Pancreas (tissue), 10 donors: ENCODE measurements around the gene PTPN2. TPM values are rescaled to one million over a fixed set of nuclear protein-coding genes. Genes with fewer than 3 reads are reported as not detected.
A peak's percentile ranks its signal among the peaks of the same experiment; 100 is the strongest.

Experiments
- ATAC-seq, 4 donors: fragments of 200-7000 bp; cut with Tn5 transposase; one replicate each; pipeline versions ENCODE4 v1.8.0 to v1.9.1; 2020; ENCODE audit warnings: mild to moderate bottlenecking in 4 of 4, moderate library complexity in 4 of 4
- DNase-seq, 6 donors: peaks; one replicate each; pipeline ENCODE4 v3.0.0-alpha.2; 2020
- FAIRE-seq: peaks from 2 replicates; lab custom pipeline; 2012; peaks lifted over from hg19 to GRCh38; lab: Jason Lieb, UNC
- H3K27ac ChIP-seq, 4 donors: fragments of 200-600 bp; sonication (generic); 1 replicate in 3 of 4; 2 replicates in 1 of 4; pipeline versions ENCODE4 v1.5.0 to v1.8.0; 2020
- H3K27me3 ChIP-seq, 4 donors: fragments of 200-600 bp; one replicate each; pipeline ENCODE4 v1.8.0; 2021
- H3K36me3 ChIP-seq, 3 donors: fragments of 200-600 bp; sonication (generic) in 1 of 3; one replicate each; pipeline versions ENCODE4 v1.5.0 to v1.8.0; 2020 to 2021
- H3K4me1 ChIP-seq, 3 donors: fragments of 200-600 bp; one replicate each; pipeline ENCODE4 v1.8.0; 2021
- H3K4me3 ChIP-seq, 4 donors: fragments of 200-600 bp; sonication (generic) in 2 of 4; one replicate each; pipeline versions ENCODE4 v1.5.0 to v1.8.0; 2020 to 2021
- H3K9me3 ChIP-seq, 4 donors: fragments of 200-600 bp; one replicate each; pipeline ENCODE4 v1.8.0; 2021
- CTCF ChIP-seq, 4 donors: fragments of 200-600 bp; sonication (generic) in 3 of 4; IDR thresholded peaks; one replicate each; pipeline versions ENCODE4 v1.5.0 to v1.8.0; 2021; ENCODE audit warnings: antibody characterized with exemption in 4 of 4
- WGBS, 2 donors: extraction: QIAGEN DNeasy Blood & Tissue Kit; methylation state at CpG; one replicate each; pipeline ENCODE4 v1.1.7; 2013; 5-methylcytosine and 5-hydroxymethylcytosine counted together
- intact Hi-C, 3 donors: fragments of 100-400 bp; cut with DNase I; formaldehyde crosslinking; loops; one replicate each; pipeline versions ENCODE4 v1.11.1 to v1.14.2; 2022
- polyA plus RNA-seq, 2 donors: library from polyadenylated mRNA; stranded (reverse); fragments of 200-250 nt; gene quantifications; one replicate each; pipeline ENCODE4 v1.2.3, GENCODE V29; 2013
- total RNA-seq, 6 donors: library from RNA; stranded (reverse); fragmentation: NEBNext Ultra II Directional in 4 of 6; extraction: Animal tissue kit (Norgen Biotek cat#: 25700) in 4 of 6; gene quantifications; one replicate each; pipeline versions ENCODE4 v1.2.1 to v1.2.4, GENCODE V29; 2021 to 2023
- donor health status: healthy with polysubstance abuse.
- donor health status: DM: no; HTN: no; CAD: no; lungs with moderate emphysema.
- donor health status: DM: no; HTN: no; CAD: no.
- donor health status: control.
- donor health status: control.
- donor health status: Bipolar disorder and iron deficiency.
- donor health status: DM: yes; HTN: yes; CAD: no.
- donor health status: DM: no; HTN: no; CAD: no.
- donor health status: DM: no; HTN: no; CAD: no.
- donor health status: DM: yes; HTN: yes; CAD: no.

Gene PTPN2
- total and polyA plus RNA-seq, 8 donors, result 22.8 to 37.1 (median 26.3) TPM

GRCh38 chr18:12837747-12838146 is 46.3 kb downstream of the PTPN2 start:
- Histone ChIP-seq H3K4me1 (peaks cover 8 to 30% (median 22%) of the 10 kb centered on the region in 3 donors), H3K9me3 (no peaks in the 10 kb centered on the region), H3K27me3 (no peaks in the 10 kb centered on the region), H3K4me3 (no peak overlapping the region), H3K36me3 (peaks cover 0 to 8% (median 0%) of the 10 kb centered on the region in 3 donors), H3K27ac (peak overlapping the region; percentile 55 to 91 (median 87))
- ATAC-seq (peak in 3 of 4 donors; percentile 8 to 38 (median 12)), FAIRE-seq (no peak), DNase-seq (no peak)
- no peak for TF ChIP-seq CTCF (IDR thresholded peaks at IDR 0.05)
- intact Hi-C loops, result loop anchor here in 1 of 3 donors (10.0 kb wide), 1 partner anchor 63 kb away; no protein-coding TSS in a partner anchor

GRCh38 chr18:12836551-12836950 is 47.5 kb downstream of the PTPN2 start:
- ATAC-seq (no peak), DNase-seq (no peak), FAIRE-seq (no peak)
- Histone ChIP-seq H3K4me1 (peaks cover 8 to 30% (median 22%) of the 10 kb centered on the region in 3 donors), H3K27me3 (no peaks in the 10 kb centered on the region), H3K4me3 (no peak overlapping the region), H3K27ac (peak overlapping the region in 2 of 4 donors; percentile 91), H3K9me3 (no peaks in the 10 kb centered on the region), H3K36me3 (peaks cover 0 to 8% (median 0%) of the 10 kb centered on the region in 3 donors)
- 84 to 85% methylated on average over 5 of the region's 5 CpGs for WGBS, 2 donors
- intact Hi-C loops, result loop anchor here in 1 of 3 donors (10.0 kb wide), 1 partner anchor 62 kb away; no protein-coding TSS in a partner anchor
- no peak for TF ChIP-seq CTCF (IDR thresholded peaks at IDR 0.05)

- no peak overlapping the region for H3K4me3 ChIP-seq
- ATAC-seq (no peak), FAIRE-seq (no peak), DNase-seq (no peak)
- 99% methylated on average over 4 of the region's 4 CpGs for WGBS, 2 donors
- no peaks in the 10 kb centered on the region for H3K4me1 ChIP-seq
- peaks cover 0 to 10% (median 7%) of the 10 kb centered on the region in 3 donors for H3K36me3 ChIP-seq
- no peak overlapping the region for H3K27ac ChIP-seq
- intact Hi-C loops, result no loop called here
- no peak for TF ChIP-seq CTCF (IDR thresholded peaks at IDR 0.05)
- H3K27me3 ChIP-seq, result no peaks in the 10 kb centered on the region
- H3K9me3 ChIP-seq, result no peaks in the 10 kb centered on the region
Measured at GRCh38 chr18:12828116-12829051, 55.7 kb downstream of the PTPN2 start.

GRCh38 chr18:12827588-12827987 is 56.4 kb downstream of the PTPN2 start:
- no peak for DNase-seq
- Histone ChIP-seq H3K9me3 (no peaks in the 10 kb centered on the region), H3K4me3 (no peak overlapping the region), H3K36me3 (peaks cover 0 to 10% (median 7%) of the 10 kb centered on the region in 3 donors), H3K4me1 (no peaks in the 10 kb centered on the region), H3K27ac (no peak overlapping the region), H3K27me3 (no peaks in the 10 kb centered on the region)
- TF ChIP-seq CTCF (IDR thresholded peaks at IDR 0.05), result no peak
- intact Hi-C loops, result no loop called here
- 97 to 98% methylated on average over 3 of the region's 3 CpGs for WGBS, 2 donors
- no peak for FAIRE-seq
- ATAC-seq, result no peak
